HG02852 (cell line): Measurements from ENCODE around the gene RNU1-3.
"Not testable (repeated sequence)": the region's sequence is repeated elsewhere in the genome, so short reads cannot be mapped to it uniquely, and the experiment has no call there.

Experiments used
- ATAC-seq: cut with Tn5 transposase; IDR thresholded peaks from one replicate; pipeline ENCODE4 v1.9.1; 2021; ENCODE audit warnings: mild to moderate bottlenecking, moderate library complexity; ENCODE audit not compliant: unreplicated experiment

The RNU1-3 gene

DNA sequence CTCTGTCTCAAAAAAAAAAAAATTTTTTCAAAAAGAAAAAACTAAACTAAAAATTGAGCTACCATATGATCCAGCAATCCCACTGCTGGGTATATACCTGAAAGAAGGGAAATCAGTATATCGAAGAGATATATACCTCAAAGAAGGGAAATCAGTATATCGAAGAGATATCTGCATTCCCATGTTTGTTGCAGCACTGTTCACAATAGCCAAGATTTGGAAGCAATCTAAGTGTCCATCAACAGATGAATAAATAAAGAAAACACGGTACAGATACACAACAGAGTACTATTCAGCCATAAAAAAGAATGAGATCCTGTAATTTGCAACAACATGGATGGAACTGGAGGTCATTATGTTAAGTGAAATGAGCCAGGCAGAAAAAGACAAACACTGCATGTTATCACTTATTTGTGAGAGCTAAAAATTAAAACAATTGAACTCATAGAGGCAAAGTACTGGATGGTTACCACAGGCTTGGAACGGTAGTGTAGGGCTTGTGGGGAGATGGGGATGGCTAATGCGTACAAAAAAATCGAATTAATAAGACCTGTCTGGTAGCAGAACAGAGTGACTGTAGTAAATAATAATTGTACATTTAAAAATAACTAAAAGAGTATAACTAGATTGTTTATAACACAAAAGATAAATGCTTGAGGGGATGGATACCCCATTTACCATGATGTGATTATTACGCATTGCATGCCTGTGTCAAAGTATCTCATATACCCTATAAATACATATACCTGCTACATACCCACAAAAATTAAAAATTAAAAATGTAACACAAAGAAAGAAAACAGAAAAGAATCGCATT is 25.4 kb downstream of the RNU1-3 start:
- ATAC-seq: not testable (repeated sequence)

DNA sequence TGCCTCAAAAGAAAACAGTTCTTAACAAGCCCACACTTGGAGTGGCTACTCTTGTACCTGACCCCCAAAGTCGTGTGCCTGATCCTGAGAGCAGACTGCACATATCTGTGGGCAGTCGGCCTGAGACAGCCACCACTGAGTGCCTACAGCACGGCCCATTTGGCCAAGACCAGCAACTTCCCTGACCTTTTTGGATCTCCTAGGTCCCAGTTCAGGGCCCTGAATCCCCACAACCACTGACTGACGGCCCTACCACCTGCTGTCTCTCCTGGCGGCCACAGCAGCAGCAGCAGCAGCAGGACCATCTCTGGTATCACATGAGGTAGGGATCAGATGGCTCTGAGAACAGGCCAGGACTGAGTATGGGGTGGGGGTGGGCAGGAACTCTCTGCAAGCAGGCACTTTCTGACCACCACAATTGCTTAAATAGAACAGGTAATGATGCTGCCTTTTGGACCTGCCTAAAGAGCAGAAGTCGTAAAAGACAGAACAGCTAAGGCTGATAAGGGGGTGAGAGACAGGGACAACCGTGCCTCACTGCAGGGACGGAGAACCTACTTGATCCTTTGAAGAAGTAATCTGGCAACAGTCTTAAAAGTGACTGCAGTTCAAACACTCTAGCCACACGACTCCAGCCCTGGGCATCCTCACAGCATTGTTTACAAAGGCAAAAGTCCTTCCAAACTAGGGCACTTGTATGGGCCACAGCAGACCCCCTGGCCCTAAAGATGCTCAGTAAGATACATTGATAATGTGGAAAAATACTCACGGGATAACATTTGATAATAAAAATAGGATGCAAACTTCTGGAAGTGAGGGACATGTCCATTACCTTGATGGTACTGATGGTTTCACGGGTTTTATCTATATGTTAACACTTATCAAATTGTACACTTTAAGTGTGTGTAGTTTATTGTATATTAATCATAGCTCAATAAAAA is 27.4 kb downstream of the RNU1-3 start:
- not testable (repeated sequence) for ATAC-seq

DNA sequence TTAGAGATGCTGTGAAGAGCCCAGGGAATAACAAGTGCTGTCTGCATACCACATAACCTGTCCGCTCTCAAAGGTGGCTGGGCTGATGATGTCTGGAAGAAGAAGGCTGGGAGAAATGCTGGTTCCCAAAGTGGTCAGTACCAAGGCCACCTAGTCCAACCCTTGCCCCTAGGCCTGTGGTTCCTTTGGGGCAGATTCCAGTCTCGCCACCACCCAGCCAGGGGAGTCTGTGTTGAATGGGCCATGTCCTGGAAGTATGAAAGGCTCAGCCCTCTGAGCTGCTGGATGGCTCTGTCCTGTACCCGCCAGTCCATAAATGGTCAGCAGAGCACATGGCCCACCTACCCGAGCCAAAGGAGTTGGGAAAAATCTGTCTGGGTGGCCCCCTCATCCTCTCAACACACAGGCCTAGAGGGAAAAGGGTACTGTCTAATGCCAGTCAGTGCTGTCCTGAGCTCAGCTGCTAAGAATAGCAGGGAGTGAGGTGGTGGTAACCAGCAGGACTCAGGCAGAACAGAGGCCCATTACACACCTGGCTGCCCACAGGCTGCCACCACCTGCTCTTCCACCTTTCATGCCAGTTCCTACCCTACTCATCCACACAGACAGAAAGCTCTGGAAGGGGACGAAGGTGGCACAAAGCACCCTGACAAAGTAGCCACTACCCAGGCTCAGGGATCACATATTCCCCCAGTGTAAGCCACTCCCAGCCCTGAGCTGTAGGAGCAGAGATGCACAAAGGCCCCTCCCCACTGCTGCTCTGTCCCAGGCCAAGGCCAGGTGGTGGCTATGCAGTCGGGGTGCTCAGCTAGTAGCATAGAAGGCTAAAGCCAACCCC is 28.6 kb downstream of the RNU1-3 start:
- not testable (repeated sequence) for ATAC-seq

DNA sequence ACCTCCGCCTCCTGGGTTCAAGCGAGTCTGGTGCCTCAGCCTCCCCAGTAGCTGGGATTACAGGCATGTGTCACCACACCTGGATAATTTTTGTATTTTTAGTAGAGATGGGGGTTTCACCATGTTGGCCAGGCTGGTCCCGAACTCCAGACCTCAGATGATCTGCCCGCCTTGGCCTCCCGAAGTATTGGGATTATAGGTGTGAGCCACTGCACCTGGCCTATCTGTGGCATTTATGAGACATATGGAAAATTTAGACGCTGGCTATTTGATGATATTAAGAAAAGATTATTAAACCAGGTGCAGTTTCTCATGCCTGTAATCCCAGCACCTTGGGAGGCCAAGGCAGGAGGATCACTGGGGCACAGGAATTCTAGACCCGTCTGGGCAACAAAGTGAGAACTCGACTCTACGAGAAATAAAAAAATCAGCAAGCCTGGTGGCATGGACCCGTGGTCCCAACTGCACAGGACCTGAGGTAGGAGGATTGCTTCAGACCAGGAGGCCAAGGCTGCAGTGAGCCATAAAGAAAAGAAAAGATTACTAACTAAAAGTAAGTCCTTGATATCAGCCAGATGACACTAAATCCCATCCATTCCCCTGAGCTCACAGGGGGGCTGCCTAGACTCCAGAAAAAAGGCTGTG is 30.1 kb downstream of the RNU1-3 start:
- ATAC-seq: not testable (repeated sequence)

DNA sequence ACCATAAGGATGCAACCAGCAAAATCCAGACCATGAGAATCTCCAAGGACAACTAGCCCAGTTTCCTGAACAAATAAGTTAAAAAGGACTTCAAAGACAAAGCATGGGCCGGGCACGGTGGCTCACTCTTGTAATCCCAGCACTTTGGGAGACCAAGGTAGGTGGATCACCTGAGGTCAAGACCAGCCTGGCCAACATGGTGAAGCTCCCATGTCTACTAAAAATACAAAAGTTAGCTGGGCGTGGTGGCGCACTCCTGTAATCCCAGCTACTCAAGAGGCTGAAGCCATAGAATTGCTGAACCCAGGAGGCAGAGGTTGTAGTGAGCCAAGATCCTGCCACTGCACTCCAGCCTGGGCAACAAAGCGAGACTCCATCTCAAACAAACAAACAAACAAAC is 30.8 kb downstream of the RNU1-3 start:
- ATAC-seq: not testable (repeated sequence)

DNA sequence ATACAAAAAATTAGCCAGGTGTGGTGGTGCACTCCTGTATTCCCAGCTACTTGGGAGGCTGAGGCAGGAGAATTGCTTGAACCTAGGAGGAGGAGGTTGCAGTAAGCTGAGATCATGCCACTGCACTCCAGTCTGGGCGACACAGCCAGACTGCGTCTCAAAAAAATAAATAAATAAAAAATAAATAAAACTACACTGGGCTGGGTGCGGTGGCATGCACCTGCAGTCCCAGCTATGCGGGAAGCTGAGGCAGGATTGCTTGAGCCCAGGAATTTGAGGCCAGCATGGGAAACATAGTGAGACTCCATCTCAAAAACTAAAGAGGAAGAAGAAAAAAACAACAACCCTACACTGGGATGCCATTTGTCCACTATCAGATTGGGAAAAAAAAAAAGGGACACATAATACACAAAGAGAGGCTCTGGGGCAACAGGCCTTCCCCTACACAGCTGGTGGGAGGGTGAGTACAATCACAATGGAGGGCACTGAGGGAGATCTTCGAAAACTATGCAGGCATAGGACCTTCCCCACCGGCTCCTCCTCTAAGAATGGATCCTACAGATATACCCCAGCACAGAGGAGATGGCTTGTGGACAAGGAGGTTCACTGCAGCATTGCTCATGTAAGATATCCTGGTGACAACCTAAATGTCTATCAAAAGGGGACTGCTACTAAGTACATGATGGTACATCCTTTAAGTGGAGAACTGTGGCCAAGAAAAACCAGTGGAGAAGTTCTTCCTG is 33.0 kb downstream of the RNU1-3 start:
- ATAC-seq: not testable (repeated sequence)

DNA sequence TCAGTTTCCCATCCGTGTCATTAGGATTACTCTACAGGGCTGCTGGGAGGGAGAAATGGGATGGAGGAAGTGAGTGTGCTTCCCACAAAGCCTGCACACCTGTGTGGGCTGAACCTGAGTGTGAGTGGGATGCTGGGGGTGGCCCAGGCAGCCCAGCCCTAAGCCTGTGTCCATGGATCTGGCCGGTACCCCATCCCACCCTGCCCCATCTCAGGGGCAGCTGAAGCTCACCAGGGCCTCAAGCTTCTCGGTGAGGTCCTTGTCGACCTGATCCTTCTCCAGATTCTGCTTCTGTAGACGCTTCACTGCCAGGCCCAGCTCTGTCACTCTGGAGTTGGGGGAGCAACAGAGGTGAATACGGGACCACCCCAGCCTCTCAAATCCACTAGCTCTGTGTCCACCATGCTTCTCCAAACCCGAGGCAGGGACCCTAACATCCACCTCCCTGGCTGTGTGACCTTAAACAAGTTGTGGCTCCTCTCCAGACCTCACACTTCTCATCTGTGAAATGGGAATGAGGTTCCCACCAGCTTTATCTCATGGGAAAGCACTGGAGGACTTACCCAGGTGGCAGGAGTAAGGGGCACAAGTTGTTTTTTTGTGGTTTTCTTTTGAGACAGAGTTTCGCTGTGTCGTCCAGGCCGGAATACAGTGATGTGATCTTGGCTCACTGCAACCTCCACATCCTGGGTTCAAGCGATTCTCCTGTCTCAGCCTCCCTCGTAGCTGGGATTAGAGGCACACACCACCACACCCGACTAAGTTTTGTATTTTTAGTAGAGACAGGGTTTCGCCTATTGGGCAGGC is 34.5 kb downstream of the RNU1-3 start:
- ATAC-seq: not testable (repeated sequence)

DNA sequence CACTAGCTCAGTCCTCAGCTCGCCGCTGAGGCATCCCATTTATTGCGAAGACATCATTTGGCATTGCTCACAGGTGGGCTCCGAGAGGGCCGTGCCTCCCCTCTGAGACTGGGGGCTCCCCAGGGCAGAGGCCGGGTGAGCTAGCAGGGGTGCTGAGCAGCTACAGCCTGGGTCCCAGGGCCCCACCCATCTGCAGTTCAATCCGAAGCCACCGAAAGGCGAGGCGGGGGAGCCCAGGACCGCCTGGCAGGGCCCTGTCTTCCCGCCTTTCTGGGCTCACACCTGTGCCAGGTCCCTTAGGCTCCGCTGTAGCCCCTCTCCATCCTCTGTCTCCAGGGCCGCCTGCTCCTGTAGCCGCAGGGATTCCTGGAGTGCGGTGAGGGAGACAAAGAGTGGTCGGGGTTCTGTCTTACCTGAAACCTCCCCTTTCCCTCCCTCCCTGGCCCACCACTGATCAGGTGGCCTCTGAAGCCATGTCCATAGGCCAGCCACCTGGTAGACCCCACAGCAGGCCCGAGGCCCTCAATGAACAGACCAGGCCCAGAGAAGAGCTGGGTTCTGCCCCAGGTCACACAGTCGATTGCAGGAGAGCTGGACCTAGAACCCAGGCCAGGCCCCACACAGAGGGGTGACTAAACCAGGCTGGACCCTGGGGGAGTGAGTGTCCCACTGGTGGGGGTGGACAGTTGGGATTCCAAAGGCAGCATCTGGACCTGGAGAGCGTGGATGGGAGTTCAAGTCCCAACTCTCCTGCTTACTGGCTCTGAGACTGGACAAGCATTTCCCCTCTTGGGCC is 35.3 kb downstream of the RNU1-3 start:
- ATAC-seq: no peak

DNA sequence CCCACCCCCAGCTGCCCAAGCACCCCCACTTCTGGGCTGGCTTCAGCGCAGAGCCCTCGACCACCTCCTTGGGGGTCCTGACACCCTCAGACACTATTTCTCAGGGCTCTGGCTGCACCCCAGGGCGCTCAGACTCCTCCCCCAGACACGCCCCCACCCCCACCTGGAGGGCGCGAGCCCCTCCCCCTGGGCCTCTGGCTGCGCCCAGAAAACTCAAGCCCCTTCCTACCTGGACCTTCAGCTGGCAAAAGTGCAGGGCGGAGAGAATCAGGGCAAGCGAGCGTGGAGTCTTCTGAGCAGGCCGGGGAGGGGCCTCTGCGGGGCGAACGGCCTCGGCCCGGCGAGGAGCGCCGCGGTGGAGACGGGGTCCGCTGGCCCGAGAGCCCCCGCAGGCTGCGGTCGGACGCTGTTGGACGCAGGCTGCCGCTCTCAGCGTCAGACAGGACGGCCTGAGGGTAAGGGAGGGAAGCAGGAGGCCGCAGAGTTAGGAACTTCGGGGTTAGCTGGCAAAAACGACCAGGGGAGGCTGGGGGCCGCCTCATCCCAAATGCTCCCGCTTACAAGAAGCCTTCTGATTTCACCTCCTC is 36.0 kb downstream of the RNU1-3 start:
- no peak for ATAC-seq

DNA sequence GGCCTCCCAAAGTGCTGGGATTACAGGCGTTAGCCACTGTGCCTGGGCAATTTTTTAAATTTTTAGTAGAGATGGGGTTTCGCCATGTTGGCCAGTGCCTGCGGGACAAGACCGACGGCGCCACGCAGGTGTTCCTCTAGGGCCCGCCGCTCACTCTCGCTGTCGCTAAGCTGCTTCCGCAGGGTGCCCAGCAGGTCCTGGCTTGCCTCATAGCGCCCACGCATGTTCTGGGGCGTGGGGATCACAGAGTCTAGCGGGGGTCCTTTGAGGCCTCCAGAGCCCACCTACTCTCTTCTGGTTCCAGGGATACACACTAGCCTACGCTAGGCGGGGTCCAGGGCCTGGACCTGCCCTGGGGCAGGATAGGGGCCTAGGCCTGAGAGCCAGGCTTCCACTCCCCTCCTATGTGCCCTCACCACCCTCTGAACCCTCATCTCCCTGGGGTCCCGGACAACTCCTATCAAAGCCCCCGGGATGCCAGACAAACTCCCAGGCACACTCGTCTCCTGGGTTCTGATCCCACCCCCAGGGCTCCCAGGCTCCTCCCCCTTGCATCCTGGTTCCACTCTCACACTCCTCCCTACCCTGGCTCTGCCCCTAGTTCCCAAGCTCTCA is 36.7 kb downstream of the RNU1-3 start:
- not testable (repeated sequence) for ATAC-seq

DNA sequence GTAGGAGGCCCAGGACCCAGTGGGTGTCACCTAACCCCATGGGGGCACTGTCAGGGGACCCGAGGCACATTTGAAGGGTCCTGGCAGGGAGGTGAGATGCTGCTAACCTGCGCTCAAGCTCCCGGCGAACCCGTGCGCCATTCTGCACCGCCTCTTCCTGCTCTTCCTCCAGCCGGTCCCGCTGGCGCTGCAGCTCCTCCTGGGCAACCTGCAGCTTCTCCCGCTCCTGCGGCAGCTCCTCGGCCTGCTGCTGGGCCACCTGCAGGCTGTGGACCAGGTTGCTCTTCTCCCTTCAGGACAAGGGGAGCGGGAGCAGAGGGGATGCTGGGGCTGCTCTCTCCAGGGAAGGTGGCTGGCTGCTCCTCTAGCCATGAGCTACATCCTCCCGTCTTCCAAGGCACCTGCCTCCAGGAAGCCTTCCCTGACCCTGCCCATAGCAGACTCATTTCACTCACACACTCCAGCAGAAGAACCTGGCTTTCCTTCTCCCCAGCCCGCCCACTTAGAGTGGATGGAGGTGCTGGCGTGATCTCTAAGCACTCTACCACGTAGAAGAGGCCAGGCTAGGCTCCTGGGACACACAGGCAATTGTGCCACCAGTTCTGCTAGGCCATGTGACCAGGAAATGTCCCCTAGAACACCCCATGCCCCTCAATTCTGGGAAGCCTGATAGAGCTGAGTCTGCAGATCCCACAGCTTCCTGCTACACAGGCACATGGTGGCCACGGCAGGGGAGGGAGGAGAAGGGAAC is 38.2 kb downstream of the RNU1-3 start:
- ATAC-seq: no peak

DNA sequence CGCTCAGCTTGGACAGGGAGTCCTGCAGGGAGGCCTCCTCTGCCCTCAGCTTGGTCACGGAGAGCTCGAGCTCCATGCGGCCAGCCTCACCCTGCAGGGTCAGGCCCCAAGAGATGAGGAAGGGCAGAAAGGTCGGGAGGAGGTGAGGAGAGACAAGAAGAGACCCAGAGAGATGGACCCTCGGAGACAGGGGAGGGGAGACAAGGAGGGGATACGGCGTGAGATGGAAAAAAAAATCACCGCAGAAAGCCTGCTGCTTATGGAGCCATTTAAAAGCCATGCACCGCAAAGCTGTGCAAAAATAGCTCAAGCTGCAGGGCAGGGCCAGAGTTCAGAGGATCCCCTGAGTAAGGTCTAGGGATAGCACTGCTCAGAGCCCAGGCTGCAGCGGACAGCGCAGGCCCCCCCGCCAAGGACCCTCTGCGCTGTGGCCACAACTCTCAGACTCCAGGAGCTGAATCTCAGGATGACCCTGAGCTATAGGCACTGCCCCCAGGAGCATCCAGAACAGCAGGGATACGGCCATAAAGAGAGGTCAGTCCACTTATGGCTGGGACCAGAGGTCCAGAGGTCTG is 40.3 kb downstream of the RNU1-3 start:
- not testable (repeated sequence) for ATAC-seq

DNA sequence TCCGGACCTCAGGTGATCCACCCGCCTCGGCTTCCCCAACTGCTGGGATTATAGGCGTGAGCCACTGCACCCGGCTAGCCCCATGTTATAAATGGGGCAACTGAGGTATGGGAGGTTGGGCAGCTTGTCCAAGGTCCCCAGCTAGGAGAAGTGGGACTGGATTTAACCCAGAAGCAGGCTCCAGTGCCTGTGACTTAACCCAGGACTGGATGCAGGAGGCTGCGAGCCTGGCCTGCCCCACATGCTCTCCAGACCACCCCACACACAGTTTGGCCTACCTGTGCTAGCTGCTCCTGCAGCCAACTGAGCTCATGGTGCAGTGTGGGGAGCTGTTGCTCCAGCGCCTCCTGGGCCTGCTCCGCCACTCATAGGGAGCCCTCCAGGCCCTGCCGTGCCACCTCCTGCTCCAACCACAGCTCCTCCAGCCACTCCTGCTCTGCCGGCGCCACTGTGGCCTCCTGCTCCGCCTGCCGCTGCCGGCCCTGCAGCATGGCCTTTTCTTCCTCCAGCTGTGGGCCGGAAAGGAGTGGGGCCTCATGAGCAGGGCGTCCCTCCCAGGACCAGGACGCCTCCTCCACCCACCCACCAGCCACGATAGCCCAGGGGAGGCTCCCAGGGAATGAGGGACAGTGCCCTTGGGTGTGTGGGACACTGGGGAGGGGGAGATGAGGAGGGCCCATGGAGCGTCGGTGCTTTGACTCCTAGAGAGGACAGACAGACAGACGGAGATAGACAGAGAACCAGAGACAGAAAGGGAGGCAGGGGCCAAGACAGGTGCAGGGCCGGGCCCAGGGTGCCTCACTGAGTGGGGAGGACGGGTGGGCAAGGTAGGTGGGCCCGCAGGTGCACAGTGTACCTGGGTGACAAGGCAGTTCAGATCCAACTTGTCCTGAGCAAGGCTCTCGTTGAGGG is 41.0 kb downstream of the RNU1-3 start:
- no peak for ATAC-seq

DNA sequence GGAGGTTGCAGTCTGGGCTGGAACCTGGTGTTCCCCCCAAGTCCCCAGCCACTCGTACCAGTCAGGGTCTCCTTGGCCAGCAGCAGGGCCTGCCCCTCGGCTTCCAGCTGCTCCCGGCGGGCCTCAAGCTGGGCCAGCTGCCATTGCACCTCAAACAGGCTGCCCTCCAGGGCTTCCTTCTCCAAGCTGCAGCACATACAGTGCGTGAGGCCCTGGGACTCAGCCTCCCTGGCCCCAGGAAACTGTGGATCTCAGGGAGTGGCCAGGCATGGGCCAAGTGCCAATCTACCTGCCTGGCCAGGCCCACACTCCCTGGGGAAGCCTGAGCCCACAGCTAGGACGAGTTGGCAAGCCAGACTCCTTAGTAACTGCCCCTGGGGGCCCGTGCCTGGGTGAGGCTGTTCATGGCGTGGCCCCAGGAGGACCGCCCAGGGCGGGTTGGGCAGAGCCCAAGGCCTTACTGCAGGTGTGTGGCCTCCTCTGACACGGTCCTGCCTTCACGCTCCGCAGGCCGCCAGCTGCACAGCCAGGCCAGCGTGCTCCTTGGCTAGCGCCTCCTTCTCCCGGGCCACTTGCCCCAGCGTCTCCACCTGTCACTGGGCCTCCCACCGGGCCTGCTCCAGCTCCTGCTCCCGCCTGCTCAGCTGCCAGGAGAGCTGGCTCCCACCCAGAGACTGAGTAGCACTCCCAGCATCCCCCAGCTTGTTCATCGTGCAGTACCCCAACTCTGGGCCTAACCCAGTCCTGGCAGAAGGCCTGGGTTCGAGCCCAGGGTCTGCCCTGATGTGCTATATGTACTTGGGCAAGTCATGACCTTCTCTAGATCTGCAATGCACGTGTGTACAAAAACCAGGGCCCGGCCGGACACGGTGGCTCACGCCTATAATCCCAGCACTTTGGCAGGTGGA is 42.7 kb downstream of the RNU1-3 start:
- ATAC-seq: not testable (repeated sequence)
